ENCODE data around the gene GDF11.

Gene GDF11

DNA sequence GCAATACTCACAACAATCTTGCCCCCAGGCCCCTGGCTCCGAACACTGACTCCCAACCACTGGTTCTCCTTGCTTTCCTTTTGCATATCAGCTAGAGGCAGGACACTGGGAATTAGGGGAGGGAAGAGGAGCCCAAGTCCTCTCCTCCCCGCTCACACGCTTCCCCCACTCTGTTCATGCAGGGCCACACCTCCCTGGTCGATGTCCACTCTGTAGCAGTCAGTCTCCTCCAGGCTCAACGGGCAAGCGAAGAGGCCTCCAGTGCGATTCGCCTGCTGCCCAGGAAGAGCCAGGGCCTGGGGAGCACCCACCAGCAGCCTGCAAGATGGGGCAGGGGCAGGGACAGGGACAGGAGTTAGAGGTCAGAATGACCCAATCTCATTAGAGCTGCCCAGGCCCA is 40.1 kb upstream of the GDF11 start:
- no peaks in the 10 kb centered on the region for H3K36me3 ChIP-seq (ENCODE audit: control insufficient read depth, low read length)
- H3K4me2 ChIP-seq (ENCODE audit: low read length) = no peak overlapping the region
- H3F3A ChIP-seq (ENCODE audit: control insufficient read depth, insufficient read depth) = no peaks in the 10 kb centered on the region
- H3K79me2 ChIP-seq (ENCODE audit: control insufficient read depth, low read length) = no peaks in the 10 kb centered on the region
- no peaks in the 10 kb centered on the region for H3K9me2 ChIP-seq (replicated peaks; ENCODE audit: control insufficient read depth, low read length)
- H3K27ac ChIP-seq (ENCODE audit: low read depth, low read length) = no peak overlapping the region
- peaks cover 10% of the 10 kb centered on the region for H3K27me3 ChIP-seq (ENCODE audit: control insufficient read depth, low read length)
- H3K9me3 ChIP-seq (ENCODE audit: control insufficient read depth, insufficient read depth, low read length) = no peaks in the 10 kb centered on the region
- TF ChIP-seq, protein P1, sequence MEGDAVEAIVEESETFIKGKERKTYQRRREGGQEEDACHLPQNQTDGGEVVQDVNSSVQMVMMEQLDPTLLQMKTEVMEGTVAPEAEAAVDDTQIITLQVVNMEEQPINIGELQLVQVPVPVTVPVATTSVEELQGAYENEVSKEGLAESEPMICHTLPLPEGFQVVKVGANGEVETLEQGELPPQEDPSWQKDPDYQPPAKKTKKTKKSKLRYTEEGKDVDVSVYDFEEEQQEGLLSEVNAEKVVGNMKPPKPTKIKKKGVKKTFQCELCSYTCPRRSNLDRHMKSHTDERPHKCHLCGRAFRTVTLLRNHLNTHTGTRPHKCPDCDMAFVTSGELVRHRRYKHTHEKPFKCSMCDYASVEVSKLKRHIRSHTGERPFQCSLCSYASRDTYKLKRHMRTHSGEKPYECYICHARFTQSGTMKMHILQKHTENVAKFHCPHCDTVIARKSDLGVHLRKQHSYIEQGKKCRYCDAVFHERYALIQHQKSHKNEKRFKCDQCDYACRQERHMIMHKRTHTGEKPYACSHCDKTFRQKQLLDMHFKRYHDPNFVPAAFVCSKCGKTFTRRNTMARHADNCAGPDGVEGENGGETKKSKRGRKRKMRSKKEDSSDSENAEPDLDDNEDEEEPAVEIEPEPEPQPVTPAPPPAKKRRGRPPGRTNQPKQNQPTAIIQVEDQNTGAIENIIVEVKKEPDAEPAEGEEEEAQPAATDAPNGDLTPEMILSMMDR (IDR thresholded peaks at IDR 0.05; ENCODE audit: low read depth, low read length, poor library complexity, severe bottlenecking) = no peak
- TF ChIP-seq EZH2phosphoT487 (IDR thresholded peaks at IDR 0.05; ENCODE audit: borderline replicate concordance, low read length) = no peak
- H3K4me1 ChIP-seq (ENCODE audit: control insufficient read depth, low read length) = peaks cover 10% of the 10 kb centered on the region
- H3K4me3 ChIP-seq (ENCODE audit: low read length) = no peak overlapping the region
- H4K20me1 ChIP-seq (ENCODE audit: control insufficient read depth, insufficient read depth, low read depth, low read length) = no peaks in the 10 kb centered on the region

DNA sequence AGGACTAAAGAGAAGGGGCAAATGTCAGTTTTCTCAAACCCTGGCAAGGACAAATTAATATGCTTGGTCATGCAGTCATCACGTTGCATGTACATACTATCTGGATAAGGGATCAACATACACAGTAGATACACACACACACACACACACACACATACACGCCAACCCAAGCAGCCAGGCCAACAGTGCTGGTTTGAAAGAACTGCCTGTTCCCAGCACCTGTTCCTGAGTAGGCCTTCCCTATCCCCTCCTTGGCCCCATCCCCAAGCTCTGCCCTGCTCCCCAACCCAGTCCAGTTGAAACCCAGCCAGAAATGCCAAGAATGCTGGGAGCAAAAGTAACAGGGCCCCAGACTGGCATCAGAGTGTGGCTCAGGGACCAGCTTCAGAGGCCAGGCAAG is 39.6 kb upstream of the GDF11 start:
- Histone ChIP-seq H3K36me3 (ENCODE audit: control insufficient read depth, low read length) (no peaks in the 10 kb centered on the region), H3K4me3 (ENCODE audit: low read length) (no peak overlapping the region), H3K27ac (ENCODE audit: low read depth, low read length) (no peak overlapping the region), H3K79me2 (ENCODE audit: control insufficient read depth, low read length) (no peaks in the 10 kb centered on the region), H3K9me2 (replicated peaks; ENCODE audit: control insufficient read depth, low read length) (no peaks in the 10 kb centered on the region), H3K9me3 (ENCODE audit: control insufficient read depth, insufficient read depth, low read length) (no peaks in the 10 kb centered on the region), H3K4me2 (ENCODE audit: low read length) (no peak overlapping the region), H4K20me1 (ENCODE audit: control insufficient read depth, insufficient read depth, low read depth, low read length) (no peaks in the 10 kb centered on the region), H3K4me1 (ENCODE audit: control insufficient read depth, low read length) (peaks cover 15% of the 10 kb centered on the region), H3F3A (ENCODE audit: control insufficient read depth, insufficient read depth) (no peaks in the 10 kb centered on the region), H3K27me3 (ENCODE audit: control insufficient read depth, low read length) (peaks cover 13% of the 10 kb centered on the region)
- TF ChIP-seq, protein P1 (IDR thresholded peaks at IDR 0.05; ENCODE audit: low read depth, low read length, poor library complexity, severe bottlenecking) = no peak
- no peak for TF ChIP-seq EZH2phosphoT487 (IDR thresholded peaks at IDR 0.05; ENCODE audit: borderline replicate concordance, low read length)

DNA sequence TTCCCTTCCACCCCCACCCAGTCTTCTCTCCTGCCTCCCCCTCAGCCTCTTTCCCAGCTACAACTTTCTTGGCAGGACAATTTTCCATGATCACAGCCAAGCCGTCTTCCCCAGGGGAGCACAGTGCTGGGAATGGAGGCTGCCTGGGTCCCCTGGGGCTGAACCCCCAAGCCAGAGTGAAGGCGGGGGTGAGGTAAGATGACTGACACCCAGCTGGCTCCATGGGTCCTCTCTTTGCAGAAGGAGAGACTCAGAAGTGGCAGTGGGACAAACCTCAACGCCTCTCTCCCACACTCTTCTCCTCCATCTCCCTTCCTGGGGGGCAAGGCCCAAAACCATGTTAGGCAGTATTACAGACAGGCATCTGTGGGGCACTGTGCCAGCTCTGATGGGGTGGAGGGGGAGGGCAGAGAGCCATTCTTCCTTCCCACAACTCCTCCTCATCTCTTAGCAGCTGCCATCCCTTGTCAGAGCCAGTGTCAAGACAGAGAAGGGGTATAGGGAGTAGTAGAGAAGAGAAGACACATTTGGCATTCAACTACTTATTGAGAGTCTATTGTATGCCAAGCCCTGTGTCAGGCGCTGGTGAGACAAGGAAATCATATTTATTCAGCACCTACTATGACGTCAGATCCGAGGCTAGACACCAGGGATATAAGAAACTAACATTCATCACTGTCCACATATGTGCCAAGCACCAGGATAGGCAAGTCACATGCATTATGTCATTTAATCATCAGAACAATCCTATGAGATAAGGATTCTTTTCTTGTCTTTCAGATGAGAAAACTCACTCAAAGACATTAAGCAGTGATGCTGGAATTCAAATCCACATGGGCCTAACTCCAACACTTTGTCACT is 38.8 kb upstream of the GDF11 start:
- H3K36me3 ChIP-seq (ENCODE audit: control insufficient read depth, low read length) = no peaks in the 10 kb centered on the region
- no peaks in the 10 kb centered on the region for H3K9me3 ChIP-seq (ENCODE audit: control insufficient read depth, insufficient read depth, low read length)
- H3F3A ChIP-seq (ENCODE audit: control insufficient read depth, insufficient read depth) = no peaks in the 10 kb centered on the region
- H3K4me2 ChIP-seq (ENCODE audit: low read length) = no peak overlapping the region
- H3K4me1 ChIP-seq (ENCODE audit: control insufficient read depth, low read length) = peaks cover 23% of the 10 kb centered on the region
- H3K79me2 ChIP-seq (ENCODE audit: control insufficient read depth, low read length) = no peaks in the 10 kb centered on the region
- H3K27me3 ChIP-seq (ENCODE audit: control insufficient read depth, low read length) = peaks cover 21% of the 10 kb centered on the region
- H3K27ac ChIP-seq (ENCODE audit: low read depth, low read length) = no peak overlapping the region
- H3K4me3 ChIP-seq (ENCODE audit: low read length) = no peak overlapping the region
- no peaks in the 10 kb centered on the region for H3K9me2 ChIP-seq (replicated peaks; ENCODE audit: control insufficient read depth, low read length)
- no peaks in the 10 kb centered on the region for H4K20me1 ChIP-seq (ENCODE audit: control insufficient read depth, insufficient read depth, low read depth, low read length)
- TF ChIP-seq, protein P1 (IDR thresholded peaks at IDR 0.05; ENCODE audit: low read depth, low read length, poor library complexity, severe bottlenecking) = no peak
- no peak for TF ChIP-seq EZH2phosphoT487 (IDR thresholded peaks at IDR 0.05; ENCODE audit: borderline replicate concordance, low read length)

All from DOHH2 (cell line).